Lower lobe of right lung (tissue), 2 donors: Measurements from ENCODE around the gene FSTL1. TPM values are rescaled to one million over a fixed set of nuclear protein-coding genes. Genes with fewer than 3 reads are reported as not detected.

ENCODE experiments used
- ATAC-seq, 2 donors: fragments of 200-7000 bp; cut with Tn5 transposase; one replicate each; pipeline ENCODE4 v1.9.1; 2020 to 2022; ENCODE audit warnings: mild to moderate bottlenecking in 2 of 2, moderate library complexity in 2 of 2
- DNase-seq: peaks from one replicate; pipeline ENCODE4 v3.0.0-alpha.2; 2020
- H3K27ac ChIP-seq: fragments of 200-600 bp; one replicate; pipeline ENCODE4 v1.8.0; 2022
- H3K27me3 ChIP-seq: fragments of 200-600 bp; one replicate; pipeline ENCODE4 v1.8.0; 2022; ENCODE audit warnings: low read depth
- H3K36me3 ChIP-seq: fragments of 200-600 bp; one replicate; pipeline ENCODE4 v1.8.0; 2022; ENCODE audit warnings: mild to moderate bottlenecking
- H3K4me1 ChIP-seq: fragments of 200-600 bp; one replicate; pipeline ENCODE4 v1.8.0; 2022
- H3K4me3 ChIP-seq: fragments of 200-600 bp; one replicate; pipeline ENCODE4 v1.8.0; 2022; ENCODE audit warnings: mild to moderate bottlenecking
- H3K9me3 ChIP-seq: fragments of 200-600 bp; one replicate; pipeline ENCODE4 v1.8.0; 2022
- intact Hi-C: fragments of 100-400 bp; cut with DNase I; formaldehyde crosslinking; loops from one replicate; pipeline ENCODE4 v1.11.0; 2022
- total RNA-seq: library from RNA; stranded (reverse); fragmentation: NEBNext Ultra II Directional; extraction: Animal tissue kit (Norgen Biotek cat#: 25700); gene quantifications from one replicate; pipeline ENCODE4 v1.2.1, GENCODE V29; 2021
- TF ChIP-seq, protein P1 (sequence below): fragments of 200-600 bp; IDR thresholded peaks from one replicate; pipeline ENCODE4 v1.8.0; 2022; ENCODE audit warnings: antibody characterized with exemption, mild to moderate bottlenecking
- donor health status: DM: no; HTN: yes; CAD: no; lungs with severe emphysema.

The FSTL1 gene
- total RNA-seq, 1 donor from 2014 or later, result 233 TPM

DNA sequence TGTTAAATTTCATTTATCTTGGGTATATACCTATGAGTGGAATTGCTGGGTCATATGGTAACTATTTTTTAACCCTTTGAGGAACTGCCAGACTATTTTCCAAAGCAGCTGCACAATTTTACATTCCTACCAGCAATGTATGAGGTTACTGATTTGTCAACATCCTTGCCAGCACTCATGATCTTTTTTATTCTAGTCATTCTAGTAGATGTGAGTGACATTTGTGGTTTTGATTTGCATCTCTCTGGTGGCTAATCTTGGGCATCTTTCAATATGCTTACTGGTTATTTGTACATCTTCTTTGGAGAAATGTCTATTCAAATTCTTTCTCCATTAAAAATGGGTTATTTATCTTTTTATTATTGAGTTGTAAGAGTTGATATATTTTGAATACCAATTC lies 80.3 kb downstream of the FSTL1 start:
- TF ChIP-seq, protein P1, sequence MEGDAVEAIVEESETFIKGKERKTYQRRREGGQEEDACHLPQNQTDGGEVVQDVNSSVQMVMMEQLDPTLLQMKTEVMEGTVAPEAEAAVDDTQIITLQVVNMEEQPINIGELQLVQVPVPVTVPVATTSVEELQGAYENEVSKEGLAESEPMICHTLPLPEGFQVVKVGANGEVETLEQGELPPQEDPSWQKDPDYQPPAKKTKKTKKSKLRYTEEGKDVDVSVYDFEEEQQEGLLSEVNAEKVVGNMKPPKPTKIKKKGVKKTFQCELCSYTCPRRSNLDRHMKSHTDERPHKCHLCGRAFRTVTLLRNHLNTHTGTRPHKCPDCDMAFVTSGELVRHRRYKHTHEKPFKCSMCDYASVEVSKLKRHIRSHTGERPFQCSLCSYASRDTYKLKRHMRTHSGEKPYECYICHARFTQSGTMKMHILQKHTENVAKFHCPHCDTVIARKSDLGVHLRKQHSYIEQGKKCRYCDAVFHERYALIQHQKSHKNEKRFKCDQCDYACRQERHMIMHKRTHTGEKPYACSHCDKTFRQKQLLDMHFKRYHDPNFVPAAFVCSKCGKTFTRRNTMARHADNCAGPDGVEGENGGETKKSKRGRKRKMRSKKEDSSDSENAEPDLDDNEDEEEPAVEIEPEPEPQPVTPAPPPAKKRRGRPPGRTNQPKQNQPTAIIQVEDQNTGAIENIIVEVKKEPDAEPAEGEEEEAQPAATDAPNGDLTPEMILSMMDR, result no peak
- intact Hi-C loops, result no loop called here

GRCh38 chr3:120369037-120369467 lies 81.7 kb downstream of the FSTL1 start:
- intact Hi-C loops, result no loop called here
- no peak for DNase-seq
- H3K9me3 ChIP-seq, result no peaks in the 10 kb centered on the region
- H3K4me3 ChIP-seq, result no peak overlapping the region
- no peaks in the 10 kb centered on the region for H3K4me1 ChIP-seq
- H3K27ac ChIP-seq, result no peak overlapping the region
- no peaks in the 10 kb centered on the region for H3K36me3 ChIP-seq
- TF ChIP-seq, protein P1, result no peak
- ATAC-seq, result peak; percentile 19 to 42
- no peaks in the 10 kb centered on the region for H3K27me3 ChIP-seq

More for the DNA sequence above, 80.3 kb downstream of the FSTL1 start:
- H3K36me3 ChIP-seq, result no peaks in the 10 kb centered on the region
- ATAC-seq (no peak), DNase-seq (no peak)
- no peak overlapping the region for H3K27ac ChIP-seq
- no peaks in the 10 kb centered on the region for H3K27me3 ChIP-seq
- H3K9me3 ChIP-seq, result no peaks in the 10 kb centered on the region
- H3K4me3 ChIP-seq, result no peak overlapping the region
- no peaks in the 10 kb centered on the region for H3K4me1 ChIP-seq

DNA sequence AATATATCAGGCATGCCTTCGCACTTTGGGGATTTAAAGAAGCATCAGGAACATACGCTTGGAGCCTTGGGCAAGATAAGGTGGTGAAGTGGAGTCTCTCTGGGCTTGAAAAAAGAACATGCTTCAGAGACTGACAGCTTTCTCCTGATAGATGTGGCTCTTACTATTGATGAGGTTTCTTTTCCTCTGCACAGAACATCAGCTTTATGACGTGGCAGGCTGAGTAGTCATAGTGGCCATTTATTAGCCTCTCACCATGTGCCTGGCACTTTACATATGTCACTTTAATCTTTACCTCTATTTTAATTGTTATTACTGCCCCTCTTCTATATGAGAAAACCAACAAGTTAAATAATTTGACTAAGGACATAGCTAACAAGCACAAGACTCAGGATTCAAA lies 82.6 kb downstream of the FSTL1 start:
- Histone ChIP-seq H3K4me3 (no peak overlapping the region), H3K36me3 (no peaks in the 10 kb centered on the region), H3K4me1 (no peaks in the 10 kb centered on the region), H3K9me3 (no peaks in the 10 kb centered on the region), H3K27ac (no peak overlapping the region), H3K27me3 (no peaks in the 10 kb centered on the region)
- TF ChIP-seq, protein P1, result no peak
- no peak for DNase-seq
- no peak for ATAC-seq
- intact Hi-C loops, result no loop called here

GRCh38 chr3:120364821-120365220 lies 86.0 kb downstream of the FSTL1 start:
- no peak overlapping the region for H3K27ac ChIP-seq
- ATAC-seq, result no peak
- H3K4me3 ChIP-seq, result no peak overlapping the region
- DNase-seq, result no peak
- no peaks in the 10 kb centered on the region for H3K36me3 ChIP-seq
- H3K9me3 ChIP-seq, result no peaks in the 10 kb centered on the region
- intact Hi-C loops, result no loop called here
- TF ChIP-seq, protein P1, result no peak
- H3K4me1 ChIP-seq, result no peaks in the 10 kb centered on the region
- no peaks in the 10 kb centered on the region for H3K27me3 ChIP-seq

DNA sequence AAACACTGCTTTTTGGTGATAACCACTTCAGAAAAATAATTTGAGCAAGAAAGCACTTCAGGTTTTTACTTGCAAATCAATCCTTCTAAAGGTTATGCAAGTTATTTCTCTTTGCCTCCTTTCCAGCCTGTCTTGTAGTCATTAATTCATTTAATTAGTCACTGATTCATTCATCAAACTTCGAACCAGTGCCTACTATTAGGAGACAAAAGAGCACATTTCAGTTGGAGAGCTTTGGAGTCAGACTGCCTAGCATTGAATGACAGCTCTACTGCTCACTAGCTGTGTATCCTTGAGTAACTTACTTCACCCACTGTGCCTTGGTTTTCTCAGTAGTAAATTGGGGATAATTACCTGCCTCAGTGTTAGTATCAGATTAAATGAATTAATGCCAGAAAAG lies 86.7 kb downstream of the FSTL1 start:
- H3K4me1 ChIP-seq, result no peaks in the 10 kb centered on the region
- no peak for ATAC-seq
- no peaks in the 10 kb centered on the region for H3K36me3 ChIP-seq
- intact Hi-C loops, result no loop called here
- no peaks in the 10 kb centered on the region for H3K9me3 ChIP-seq
- no peaks in the 10 kb centered on the region for H3K27me3 ChIP-seq
- no peak overlapping the region for H3K27ac ChIP-seq
- TF ChIP-seq, protein P1, result no peak
- no peak overlapping the region for H3K4me3 ChIP-seq
- no peak for DNase-seq

GRCh38 chr3:120357807-120358206 lies 93.0 kb downstream of the FSTL1 start:
- ATAC-seq (no peak), DNase-seq (no peak)
- H3K9me3 ChIP-seq, result no peaks in the 10 kb centered on the region
- no peaks in the 10 kb centered on the region for H3K36me3 ChIP-seq
- H3K4me1 ChIP-seq, result no peaks in the 10 kb centered on the region
- TF ChIP-seq, protein P1, result no peak
- no peak overlapping the region for H3K27ac ChIP-seq
- intact Hi-C loops, result no loop called here
- H3K4me3 ChIP-seq, result no peak overlapping the region
- H3K27me3 ChIP-seq, result no peaks in the 10 kb centered on the region
